WTC11 (cell line): Measurements from ENCODE around the gene ASB2.

Experiments used
- ATF6 ChIP-seq: sonication (generic); formaldehyde crosslinking; IDR thresholded peaks from 2 replicates; pipeline ENCODE4 v1.8.1; 2023; ENCODE audit warnings: mild to moderate bottlenecking, missing genetic modification reagents
- CTCF ChIP-seq: fragments of 200-600 bp; IDR thresholded peaks from 2 replicates; pipeline ENCODE4 v1.8.0; 2022; ENCODE audit warnings: antibody characterized with exemption
- RORB ChIP-seq: fragments of 250-450 bp; sonication (Bioruptor Pico); IDR thresholded peaks from 2 replicates; pipeline ENCODE4 v1.9.0; 2021; ENCODE audit warnings: mild to moderate bottlenecking
- TEAD4 ChIP-seq: sonication (generic); formaldehyde crosslinking; IDR thresholded peaks from 2 replicates; pipeline ENCODE4 v1.8.0; 2022; ENCODE audit warnings: mild to moderate bottlenecking, missing genetic modification reagents
- ZNF512 ChIP-seq: sonication (generic); formaldehyde crosslinking; IDR thresholded peaks from 2 replicates; pipeline ENCODE4 v1.8.1; 2022; ENCODE audit warnings: missing genetic modification reagents, borderline replicate concordance

- TF ChIP-seq ZNF512 (CRISPR knock-in tag), result no peak
- no peak for TF ChIP-seq CTCF
- no peak for TF ChIP-seq TEAD4 (CRISPR knock-in tag)
- no peak for TF ChIP-seq ATF6
- no peak for TF ChIP-seq RORB (CRISPR knock-in tag)
Measured at GRCh38 chr14:93944348-93945069, 31.9 kb downstream of the ASB2 start.
